GM18511 (cell line): ENCODE data around the gene ACOX3.
"Not testable (repeated sequence)": the region's sequence is repeated elsewhere in the genome, so short reads cannot be mapped to it uniquely, and the experiment has no call there.

ENCODE experiments used
- ATAC-seq: cut with Tn5 transposase; IDR thresholded peaks from one replicate; pipeline ENCODE4 v1.9.1; 2021; ENCODE audit warnings: mild to moderate bottlenecking, moderate library complexity; ENCODE audit not compliant: unreplicated experiment

The ACOX3 gene

DNA sequence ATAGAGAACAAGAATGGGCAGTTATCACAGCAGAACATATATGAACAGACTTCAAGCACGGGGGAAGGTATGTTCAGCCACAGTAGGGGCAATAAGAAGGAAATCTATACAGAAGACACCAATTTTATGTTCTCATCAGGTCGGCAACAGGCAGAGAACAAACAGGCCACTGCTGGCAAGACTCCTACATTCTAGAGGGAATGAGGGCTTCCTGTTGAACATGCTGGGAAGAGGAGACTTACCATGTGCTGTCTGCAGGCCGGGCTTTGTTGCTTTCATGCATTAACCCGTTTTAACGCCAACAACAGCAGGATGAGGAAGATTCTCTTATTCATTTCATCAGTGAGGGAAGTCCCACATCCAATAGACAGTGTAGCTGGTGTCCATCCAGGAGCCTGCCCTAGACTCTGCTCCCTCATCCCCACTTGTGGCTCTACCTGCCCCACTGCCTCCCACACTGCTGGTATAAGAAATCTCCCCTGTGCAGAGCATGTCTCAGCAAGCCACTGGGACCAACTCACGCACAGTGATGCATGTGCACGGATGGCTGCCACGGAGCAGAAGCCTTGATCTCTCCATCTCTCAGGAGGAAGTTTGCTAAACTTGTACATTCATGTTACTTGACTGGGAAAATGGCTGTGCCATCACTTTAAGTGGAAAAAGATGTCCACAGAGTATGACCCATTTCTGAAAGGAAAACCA, 84.5 kb downstream of the ACOX3 start:
- no peak for ATAC-seq

- no peak for ATAC-seq
Measured at GRCh38 chr4:8355306-8355705, 85.2 kb downstream of the ACOX3 start.

GRCh38 chr4:8353912-8354453, 86.5 kb downstream of the ACOX3 start:
- no peak for ATAC-seq

GRCh38 chr4:8353158-8353669, 87.3 kb downstream of the ACOX3 start:
- no peak for ATAC-seq

DNA sequence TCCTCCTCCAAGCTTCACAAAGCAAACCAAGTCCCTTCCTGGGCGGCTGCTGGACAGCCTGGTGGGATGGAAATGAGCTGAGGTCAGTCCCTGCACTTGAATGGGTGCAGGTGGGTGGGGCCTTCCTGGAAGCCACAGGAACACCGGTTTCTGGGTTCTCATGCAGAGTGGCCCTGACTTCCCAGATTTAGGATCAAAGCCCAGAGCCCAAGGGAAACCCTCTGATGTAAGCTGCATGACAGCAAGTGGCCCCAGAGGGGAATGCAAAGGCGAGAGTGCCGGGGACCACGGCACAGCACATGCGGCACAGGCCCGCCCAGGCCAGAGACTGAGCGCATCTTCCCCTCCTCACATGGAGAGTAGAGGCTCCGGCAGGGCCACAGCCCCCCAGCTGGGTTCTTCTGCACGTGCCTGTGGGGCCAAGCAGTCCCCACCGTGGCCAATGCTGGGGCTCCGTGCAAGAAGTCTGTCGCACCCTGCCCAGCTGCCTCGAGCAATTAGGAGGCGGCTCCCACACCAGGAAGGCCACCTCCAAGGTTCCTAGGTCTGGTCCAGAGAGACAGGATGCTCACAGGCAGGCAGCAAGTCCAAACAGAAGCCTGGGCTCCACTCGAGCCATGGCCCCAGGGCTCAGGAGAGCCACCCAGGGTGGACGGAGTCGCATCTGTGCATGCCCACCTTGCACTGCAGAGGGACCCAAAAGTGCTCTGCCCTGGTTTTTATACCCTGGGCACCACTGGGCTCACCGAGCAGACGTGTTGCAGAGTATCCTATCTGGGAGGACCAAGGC, 88.0 kb downstream of the ACOX3 start:
- no peak for ATAC-seq

DNA sequence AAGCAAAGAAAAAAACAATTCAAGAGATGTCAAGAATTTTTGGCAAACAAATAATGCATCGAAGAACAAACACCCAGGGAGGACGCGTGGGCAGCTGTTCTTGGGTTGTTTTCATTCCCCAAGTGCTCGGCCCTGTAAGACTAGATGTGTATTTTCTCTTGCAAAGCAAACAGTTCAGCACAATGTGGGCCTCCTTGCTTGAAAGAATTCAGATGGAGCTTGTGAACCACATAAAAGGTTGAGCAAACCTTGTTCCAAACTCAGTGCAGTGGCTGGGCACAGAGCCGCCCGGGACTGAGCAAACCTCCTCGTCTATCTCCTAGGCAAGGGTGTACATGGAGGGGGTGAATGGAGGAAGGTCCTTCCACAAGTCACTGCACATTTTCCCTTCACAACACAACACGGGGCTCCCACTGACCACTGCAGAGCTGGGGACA, 88.6 kb downstream of the ACOX3 start:
- ATAC-seq, result no peak

GRCh38 chr4:8350841-8351461, 89.6 kb downstream of the ACOX3 start:
- ATAC-seq, result no peak

- no peak for ATAC-seq
Measured at GRCh38 chr4:8350352-8350751, 90.2 kb downstream of the ACOX3 start.

DNA sequence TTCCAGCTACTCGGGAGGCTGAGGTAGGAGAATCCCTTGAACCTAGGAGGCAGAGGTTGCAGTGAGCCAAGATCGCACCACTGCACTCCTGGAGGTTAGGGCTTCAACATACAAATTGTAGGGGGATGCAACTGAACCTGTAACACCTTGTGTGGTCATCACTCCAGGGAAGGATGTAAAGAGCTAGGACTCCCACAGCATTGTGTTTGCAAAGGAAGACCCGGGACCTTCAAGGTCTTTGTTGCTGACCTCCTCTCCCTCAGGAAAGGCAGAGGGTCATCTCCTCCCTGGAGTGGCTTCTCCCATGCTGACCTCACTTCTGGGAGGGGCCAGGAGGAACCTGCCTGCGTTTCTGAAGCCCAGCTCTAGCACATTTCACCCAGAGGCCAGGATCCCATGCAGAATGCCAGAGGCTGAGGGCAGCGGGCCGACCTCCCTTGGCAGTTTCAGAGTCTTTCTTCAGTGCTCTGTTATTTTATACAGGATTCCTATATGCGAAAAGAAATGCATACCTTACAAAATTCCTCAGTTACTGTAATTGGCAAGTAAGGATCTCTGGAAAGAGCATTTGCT, 90.8 kb downstream of the ACOX3 start:
- ATAC-seq, result no peak

DNA sequence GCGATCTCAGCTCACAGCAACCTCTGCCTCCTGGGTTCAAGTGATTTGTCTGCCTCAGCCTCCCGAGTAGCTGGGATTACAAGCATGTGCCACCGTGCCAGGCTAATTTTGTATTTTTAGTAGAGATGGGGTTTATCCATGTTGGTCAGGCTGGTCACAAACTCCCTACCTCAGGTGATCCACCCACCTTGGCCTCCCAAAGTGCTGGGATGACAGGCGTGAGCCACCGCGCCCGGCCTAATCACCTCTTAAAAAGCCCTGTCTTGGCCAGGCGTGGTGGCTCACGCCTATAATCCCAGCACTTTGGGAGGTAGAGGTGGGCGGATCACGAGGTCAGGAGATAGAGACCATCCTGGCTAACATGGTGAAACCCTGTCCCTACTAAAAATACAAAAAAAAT, 91.3 kb downstream of the ACOX3 start:
- ATAC-seq, result not testable (repeated sequence)

GRCh38 chr4:8348071-8348470, 92.5 kb downstream of the ACOX3 start:
- no peak for ATAC-seq

DNA sequence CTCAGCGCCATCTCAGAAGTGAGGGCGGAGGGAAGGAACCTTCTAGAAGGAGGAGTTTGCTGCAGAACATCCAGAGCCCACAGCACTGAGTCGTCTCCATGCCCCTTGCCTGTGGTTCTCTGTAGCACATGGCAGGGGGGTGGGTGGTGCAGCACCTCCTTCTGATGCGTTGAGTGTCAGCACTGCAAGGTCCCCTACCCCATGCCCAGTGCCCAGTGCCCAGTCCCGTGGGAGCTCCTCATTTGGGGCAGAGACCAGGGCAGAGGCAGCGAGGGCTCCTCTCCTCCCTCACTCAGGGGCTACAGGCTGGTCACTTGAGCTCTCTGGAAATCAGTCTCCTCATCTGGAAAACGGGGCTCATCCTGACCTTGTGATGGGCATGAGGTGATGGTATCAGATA, 92.9 kb downstream of the ACOX3 start:
- no peak for ATAC-seq

DNA sequence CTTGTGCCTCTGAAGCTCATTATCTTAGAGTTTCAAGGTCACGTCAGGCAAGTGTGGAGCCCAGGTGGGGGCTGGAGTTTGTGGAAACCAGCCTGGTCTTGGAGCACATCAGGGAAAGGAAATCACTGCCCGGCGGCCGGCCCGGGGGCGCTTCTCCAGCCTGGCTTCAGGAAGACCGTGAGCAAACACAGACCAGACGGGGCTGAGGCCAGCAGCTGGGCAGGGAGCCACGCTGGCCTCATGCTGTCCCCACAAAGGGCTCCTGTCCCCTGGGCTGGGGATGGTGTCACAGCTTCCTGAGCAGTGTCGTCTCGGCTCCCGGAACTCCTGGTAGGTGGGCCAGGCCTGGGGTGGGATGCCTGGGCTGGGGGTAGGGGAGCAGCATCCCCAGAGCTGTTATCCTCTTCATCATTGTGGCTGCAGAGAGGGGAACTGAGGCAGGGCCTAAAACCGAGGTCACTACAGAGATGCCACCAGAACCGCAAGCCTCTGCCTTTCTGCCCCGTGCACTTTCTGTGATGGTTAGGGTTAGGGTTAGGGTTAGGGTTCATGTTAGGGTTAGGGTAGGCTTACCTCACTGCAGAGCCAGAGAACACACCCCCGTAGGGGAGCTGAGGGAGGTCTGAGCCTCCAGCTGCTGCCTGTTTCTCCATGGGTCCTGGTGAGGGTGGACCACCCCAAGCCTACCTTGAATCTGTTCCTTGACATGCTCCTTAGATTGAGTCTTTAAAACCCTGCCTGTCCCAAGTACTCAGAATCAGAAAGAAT, 93.5 kb downstream of the ACOX3 start:
- no peak for ATAC-seq

DNA sequence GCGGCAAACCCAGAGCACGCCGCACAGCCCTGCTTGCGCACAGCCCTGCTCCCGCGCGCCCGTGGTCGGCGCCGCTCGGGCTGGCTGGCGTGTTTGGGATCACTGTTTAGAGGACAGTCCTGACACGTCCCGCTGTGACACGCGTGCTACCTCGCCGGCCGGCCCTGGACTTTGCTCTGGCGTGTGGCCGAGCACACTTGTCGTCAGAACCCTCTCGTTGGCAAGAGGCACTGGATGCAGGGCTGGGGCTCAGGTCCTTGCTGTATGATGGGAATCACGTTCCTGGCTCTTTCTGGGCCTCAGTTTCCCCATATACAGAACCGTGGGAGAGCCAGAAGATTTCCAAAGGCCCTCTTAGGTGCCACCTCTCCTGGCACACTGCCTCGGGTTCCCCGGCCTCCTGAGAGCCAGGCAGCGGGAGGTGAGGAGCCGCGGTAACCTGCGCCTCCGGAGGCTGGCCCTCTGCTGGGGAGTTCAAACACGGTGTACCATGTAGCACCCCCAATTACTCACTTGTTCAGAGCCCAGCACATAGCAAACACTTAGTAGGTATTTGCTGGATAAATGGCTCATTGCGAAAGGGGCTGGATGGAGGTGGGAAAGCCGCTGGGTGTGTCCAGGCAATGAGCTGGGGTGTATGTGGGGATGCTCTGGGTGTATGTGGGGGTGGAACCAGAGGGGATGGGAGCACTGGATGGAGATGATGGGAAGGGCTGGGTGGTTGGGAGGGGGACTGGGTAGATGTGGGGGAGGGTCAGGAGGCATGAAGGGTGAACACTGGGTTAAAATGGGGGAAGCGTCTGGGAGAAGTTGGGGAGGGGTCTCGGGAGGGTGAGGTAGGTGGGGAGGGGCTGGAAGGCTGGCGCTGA, 94.3 kb downstream of the ACOX3 start:
- ATAC-seq, result no peak

DNA sequence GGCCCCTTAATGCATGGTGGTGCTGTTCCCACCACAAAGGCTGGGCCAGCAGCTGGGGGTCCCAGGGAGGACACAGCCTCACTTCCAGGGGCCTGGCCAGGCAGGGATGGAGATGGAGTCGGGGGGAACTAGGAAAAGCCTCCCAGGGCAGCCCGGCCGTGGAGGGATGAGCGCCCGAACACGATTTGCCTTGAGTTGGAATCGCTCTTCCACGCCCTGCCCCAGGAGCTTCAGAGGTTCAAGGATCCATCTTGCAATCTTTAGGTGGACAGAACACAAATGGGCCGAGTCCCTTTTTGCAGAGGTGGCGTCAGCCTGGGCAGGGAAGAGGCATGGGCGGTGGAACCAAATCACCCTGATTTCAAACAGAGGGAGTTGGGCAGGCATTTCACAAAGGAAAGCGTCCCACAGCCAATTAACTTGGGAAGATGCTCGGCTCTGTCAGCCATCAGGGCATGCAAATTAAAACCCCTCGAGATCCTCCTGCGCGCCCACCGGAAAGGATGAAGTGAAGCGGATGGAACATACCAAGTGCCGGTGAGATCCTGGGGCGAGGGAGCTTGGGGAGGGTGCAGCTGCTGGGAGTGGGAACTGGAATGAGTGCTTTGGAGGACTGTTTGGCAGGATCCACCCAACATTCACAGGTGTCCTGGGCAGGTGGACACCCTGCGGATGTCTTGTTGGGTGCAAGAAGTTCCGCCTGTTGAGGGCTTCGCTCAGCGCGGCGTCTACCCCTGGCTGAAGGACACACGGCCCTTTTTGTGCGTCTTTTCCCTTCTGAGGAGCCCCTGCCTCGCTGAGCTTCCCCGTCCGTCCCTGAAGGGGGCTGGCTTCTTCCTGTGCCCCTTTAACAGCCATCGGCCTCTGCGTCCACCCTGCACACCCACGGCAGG, 95.2 kb downstream of the ACOX3 start:
- no peak for ATAC-seq

- no peak for ATAC-seq
Measured at GRCh38 chr4:8344377-8344776, 96.1 kb downstream of the ACOX3 start.

GRCh38 chr4:8343967-8344331, 96.6 kb downstream of the ACOX3 start:
- no peak for ATAC-seq

DNA sequence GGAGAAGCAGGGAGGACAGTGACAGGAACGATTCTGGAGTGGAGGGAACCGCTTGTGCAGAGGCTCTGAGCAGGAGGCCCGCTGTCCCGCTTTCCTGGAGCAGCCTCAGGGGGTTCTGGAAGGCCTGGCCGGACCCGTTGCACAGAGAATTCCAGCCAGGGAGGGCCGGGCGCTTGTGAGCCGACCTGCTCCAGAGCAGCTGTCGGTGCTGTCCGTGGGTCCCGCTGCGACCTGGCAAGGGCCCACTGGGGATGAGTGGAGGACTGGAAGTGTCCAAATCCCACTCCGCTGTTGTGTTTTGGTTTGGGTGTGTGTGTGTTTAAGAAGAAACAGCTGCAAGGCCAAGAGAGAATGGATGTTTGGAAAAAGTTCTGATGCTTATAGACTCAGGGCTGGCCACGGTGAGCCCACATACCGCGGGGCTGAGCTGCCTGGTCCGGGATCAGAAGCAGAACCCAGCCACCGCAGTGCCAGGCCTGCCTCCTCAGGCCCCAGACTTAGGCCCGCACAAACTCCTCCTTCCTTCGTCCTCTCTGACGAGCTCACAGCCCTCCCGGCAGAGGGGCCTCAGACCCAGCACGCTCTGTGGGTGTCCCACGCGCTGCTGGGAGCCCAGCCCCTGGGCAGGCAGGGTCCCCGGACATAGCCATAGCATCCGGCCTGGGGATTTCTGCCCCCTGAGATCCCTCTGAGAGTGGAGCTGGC, 97.1 kb downstream of the ACOX3 start:
- ATAC-seq, result no peak
